ENCODE results near the gene MOXD1.

Gene MOXD1

DNA sequence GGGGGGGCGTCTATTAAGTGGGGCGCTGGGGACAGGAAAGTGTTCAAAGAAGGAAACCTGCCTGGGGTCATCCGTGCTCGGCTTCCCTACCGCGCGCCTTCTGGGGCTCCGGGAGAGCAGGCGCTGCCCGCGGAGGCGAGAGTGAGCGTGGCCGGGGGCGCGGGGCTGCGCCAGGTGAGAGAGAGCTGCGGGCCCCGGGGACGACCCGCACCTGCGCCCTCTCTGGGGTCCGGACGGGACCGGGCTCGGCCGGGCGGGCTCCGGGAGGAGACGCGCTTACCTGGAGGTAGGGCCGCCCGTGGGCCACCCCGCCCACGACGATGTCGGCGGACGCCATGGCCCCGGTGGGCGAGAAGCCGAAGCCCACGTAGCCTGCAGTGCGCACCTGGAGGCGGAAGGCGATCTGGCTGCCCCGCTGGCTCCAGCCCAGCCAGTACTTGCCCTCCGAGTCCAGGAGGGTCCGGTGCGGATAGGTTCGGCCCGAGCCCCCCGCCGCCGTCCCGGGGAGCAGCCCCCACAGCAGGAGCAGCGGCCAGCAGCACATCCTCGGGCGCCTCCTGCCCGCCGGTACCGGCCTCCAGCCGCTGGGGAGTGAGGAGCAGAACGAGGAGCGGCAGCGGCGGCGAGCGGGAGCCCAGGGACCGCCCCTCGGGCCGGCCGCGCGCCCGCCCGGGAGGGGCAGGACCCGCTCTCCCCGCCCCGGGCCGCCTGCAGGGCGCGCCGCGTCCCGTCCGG, at the start of gene MOXD1:
MOXD1 (minus strand) TSS at position 593 of the 735 bp plus-strand sequence; CDS start at position 544, 49 bp downstream.
- DNase-seq (ENCODE audit: low read depth) = no peak

DNA sequence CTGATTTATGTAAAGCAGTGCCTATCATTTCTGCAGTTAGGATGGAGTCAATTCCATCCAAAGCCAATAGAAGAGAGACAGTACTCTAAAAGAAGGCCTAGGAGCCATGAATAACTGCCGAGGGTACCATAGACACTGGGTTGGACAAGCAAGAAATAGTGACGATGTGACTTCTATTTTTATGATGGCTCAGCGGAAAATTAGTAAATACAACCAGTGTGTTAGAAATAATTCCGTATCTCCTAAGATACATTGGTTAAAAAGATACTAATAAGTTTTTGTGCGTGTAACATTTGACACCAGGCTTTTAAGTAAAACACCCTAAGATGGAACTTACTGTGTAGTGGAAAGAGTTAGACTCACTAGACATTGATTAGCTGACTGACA, 45.6 kb upstream of the MOXD1 start:
- DNase-seq (ENCODE audit: low read depth) = no peak

DNA sequence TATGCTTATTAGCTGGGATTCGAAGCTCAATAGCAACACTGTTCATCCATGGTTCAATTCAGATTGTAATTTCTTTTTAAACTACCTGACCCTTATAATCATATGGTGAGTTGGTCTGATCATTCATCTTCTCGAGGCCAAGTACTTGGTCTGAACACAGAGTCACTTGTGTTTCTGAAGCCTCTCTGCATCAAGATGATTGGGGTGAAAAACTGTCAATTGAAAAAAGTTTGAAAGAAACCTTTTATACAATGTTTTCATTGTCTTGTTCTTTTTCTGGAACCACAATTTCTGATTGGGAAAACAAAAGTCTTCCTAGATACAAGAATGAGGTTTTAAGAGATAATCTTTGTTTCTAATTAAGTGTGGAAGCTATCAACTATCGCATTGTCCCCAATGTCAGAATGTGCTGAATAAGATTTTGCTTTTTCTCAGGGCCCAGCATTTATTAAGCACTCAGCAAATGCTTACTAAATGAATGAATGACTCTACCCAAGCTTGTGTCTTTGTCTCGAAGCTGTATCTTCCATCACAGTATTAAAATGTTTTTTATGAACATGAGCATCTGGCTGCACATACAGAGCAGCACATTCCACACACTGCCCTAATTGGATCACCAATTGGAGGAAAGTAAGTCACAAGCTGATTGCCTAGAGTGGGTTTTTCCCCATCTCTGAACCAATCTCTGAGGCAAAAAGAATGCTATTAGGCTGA, 45.0 kb upstream of the MOXD1 start:
- no peak for DNase-seq (ENCODE audit: low read depth)

DNA sequence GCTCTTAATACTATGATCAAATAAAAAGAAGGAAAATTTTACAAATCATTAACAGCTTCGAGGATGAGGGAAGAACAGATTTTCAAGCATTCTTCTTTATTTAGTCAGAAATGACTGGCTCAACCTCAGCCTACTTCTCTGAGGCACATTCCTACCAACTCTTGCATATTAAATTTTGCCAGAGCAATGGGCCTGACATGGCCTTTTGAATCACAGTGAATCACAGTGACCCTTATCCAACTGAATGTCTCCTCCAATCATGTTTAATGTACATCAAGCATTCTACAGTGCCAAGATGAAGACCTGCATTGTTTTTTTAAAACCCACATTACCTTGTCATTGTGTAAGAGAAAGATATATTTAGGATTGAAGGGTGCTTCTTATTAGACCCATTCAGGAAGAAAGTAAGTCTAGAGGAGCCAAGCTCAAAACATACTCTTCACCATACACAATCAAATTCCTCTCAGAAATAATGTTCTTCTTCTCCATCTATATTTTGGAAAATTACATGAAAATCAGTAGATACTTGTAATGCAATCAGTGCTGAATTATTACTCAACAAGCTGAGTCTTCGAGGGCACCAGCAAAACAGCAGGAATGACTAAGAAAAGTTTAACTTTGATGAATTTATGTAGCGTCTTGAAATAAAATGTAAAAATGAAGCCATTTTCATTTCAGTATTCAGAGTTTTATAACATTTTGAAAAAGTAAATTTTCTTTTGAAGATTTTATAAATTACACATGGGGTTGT, 44.1 kb upstream of the MOXD1 start:
- DNase-seq (ENCODE audit: low read depth) = no peak

DNA sequence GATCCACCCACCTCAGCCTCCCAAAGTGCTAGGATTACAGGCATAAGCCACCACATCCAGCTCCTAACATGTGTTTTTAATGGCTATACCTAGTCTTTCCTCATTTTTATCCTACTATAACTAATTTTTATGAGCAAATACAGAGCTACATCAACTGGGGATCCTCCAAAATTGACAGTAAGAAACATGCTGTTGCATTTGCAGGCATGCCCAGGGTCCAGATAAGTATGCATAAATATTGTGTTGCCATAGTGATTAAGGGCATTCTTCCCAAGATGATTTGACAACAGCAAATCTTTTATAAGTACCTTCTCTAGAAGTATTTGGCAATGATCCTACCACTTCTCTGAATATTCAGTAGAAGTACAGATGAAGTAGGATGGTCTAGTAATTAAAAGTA, 41.9 kb upstream of the MOXD1 start:
- DNase-seq (ENCODE audit: low read depth) = no peak

DNA sequence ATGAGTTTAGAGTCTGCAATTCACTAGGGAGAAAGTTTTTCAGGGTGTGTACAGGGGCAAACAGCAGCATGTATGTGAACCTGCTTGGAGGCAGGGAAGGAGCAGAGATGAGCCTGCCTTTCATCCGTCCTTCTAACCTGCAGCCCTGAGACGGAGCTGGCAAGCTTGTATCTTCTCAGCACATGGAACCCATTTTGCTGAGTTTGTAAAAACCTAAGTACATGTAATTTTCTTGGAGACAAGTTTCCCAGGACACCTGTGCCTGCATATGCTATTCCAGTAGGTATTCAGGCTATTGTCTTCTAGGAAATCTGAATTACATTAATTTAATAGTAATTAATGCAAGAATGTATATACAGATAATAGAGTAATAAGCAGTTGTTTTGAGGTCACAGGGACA, 28.8 kb upstream of the MOXD1 start:
- DNase-seq (ENCODE audit: low read depth) = no peak

DNA sequence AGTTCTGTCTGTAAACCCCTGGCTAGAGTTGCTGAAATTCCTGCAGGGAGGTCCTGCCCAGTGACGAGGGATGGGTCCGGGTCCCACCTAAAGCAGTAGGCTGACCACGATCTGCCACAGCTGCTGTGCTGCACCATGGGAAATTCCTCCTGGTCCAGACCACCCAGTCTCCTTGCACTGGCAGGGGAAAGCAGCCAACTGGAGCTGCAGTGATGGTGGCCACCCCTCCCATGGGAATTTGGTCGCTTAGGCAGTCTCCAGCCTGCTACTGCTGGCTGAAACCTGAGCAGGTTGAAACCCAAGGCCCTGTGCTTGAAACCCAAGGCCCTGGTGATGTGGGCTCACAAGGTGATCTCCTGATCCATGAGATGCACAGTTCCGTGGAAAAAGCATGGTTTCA, 23.9 kb upstream of the MOXD1 start:
- no peak for DNase-seq (ENCODE audit: low read depth)

DNA sequence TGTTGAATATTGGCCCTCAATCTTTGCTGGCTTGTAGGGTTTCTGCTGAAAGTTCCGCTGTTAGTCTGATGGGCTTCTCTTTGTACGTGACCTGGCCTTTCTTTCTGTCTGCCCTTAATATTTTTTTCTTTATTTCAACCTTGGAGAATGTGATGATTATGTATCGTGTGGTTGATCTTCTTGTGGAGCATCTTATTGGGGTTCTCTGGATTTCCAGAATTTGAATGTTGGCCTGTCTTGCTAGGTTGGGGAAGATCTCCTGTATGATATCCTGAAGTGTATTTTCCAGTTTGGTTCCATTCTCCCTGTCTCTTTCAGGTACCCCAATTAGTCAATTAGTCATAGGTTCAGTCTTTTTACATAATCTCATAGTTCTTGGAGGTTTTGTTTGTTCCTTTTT, 22.6 kb upstream of the MOXD1 start:
- no peak for DNase-seq (ENCODE audit: low read depth)

DNA sequence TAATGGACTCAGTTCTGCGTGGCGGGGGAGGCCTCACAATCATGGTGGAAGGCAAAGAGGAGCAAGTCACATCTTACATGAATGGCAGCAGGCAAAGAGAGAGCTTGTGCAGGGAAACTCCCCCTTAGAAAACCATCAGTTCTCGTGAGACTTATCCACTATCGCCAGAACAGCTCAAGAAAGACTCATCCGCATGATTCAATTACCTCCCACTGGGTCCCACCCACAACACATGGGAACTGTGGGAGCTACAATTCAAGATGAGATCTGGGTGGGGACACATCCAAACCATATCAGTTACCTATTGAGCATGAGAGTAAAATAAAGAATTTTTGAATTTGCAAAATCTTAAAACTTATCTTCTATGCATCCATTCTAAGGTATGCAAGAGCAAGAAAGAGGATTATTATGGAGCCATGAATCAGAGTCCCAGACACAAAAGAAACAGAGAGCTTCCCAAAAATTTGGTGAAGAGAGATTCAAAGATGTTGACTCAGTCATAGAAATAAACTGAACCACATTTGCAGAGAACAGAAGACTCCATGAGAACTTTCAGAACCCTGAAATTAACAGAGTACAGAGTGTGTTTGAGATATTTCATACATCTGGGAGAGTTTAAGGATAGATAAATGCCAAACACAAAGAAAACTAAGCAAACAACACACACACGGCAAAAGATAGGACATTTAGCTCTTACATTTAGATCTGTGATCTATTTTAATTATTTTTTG, 17.1 kb upstream of the MOXD1 start:
- no peak for DNase-seq (ENCODE audit: low read depth)

DNA sequence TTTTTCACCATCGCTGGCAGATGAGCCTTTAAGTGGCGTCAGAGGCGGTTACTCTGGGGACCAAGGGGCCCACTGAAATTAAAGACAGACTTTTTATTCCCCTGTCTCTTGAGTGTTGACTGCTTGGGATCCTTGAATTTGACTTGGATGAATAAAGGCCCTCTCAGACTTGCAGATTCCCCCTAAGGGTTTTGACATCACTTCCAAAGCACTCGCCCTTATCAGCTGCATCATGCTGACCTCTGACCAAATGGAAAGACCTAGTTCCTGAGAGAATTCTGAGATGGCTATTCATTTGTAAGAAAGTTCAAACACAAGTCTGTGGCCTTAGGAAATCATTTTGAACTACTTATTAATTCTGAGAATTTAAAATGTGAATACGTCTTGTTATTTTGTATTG, 13.5 kb upstream of the MOXD1 start:
- DNase-seq (ENCODE audit: low read depth) = no peak

DNA sequence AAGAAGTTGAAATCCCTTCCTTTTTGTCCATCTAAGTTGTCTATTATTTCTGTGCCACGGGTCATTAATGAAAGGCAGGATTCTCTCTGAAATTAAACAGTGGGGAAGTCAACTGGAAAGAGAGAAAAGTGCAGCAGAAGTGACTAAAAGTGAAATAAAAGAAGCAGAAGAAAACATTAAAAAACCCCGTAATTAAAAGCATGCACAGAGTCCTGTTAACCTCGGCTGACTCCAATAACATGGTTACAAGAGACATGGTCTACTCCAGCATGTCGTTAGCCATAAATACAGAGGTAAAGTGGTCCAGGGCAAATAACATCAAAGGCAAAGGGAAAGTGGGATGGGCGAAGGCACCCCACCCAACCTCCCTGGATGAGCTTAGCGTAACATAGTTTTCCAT, 13.0 kb upstream of the MOXD1 start:
- no peak for DNase-seq (ENCODE audit: low read depth)

DNA sequence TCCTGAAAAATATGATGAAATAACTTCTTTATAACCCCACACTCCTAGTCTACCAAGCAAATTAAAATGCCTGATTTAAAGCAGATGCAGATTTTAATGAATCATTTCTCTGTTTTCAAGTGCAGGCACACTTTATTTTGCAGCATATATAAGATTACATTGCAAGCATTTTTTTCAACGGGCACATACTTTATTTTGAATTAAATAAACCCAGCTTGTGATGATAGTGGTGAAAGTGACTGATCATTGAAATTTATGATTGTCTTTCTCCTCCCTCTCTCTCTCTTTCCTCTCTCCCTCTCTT, 12.2 kb upstream of the MOXD1 start:
- no peak for DNase-seq (ENCODE audit: low read depth)

DNA sequence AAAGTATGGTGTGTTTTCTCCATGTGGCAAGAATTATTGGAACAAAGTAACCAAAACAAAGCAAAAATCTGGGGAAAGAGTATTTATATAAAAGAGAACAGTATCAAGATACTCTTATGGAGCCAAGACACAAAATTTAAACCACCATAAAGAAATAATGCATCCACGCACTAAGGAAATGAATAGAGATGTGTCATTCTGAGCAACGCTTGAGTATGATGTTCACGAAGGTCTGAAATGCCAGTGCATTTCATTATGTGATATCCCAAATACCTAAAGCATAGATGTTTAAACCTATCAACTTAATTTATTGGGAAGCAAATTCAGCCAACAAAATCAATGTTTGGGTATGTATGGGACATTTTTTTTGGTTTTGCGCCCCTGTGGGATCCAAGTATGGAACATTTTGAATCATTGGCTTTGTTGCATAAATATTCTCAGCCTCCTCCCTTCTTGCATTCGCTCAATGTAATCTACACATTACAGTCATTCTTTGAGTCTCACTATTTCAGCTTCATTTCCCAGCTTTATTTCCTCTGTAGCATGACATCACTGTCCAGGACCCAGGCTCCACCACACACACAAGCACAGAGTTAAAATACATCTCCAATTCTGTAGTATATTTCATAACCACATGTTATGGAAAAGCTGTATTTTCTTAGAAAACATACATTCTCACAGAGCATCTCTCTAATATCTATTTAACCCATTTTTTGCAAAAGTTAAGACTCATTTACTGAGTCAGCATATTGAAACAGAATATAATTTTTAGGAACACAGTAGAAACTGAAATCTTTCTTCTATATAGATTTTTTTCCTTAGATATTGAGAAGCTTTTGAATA, 11.6 kb upstream of the MOXD1 start:
- DNase-seq (ENCODE audit: low read depth) = no peak

DNA sequence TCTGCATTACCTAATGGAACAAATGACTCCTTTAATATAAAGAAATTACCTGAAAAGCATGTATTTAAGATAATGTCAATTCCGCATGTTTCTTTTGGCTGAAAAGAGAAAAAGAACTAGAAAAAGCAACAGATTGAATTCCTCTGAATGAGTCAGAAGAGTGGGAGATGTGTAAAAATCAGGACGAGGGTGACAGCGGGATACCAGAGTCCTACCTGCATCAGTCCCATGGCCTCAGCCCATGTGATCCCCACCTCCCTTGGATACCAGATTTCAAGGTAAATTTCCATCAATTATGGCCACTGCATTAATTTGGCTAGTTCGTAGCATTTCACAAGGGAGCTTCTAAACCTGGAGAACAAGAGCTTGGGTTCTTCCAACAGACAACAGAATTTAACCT, 10.0 kb upstream of the MOXD1 start:
- DNase-seq (ENCODE audit: low read depth) = no peak

DNA sequence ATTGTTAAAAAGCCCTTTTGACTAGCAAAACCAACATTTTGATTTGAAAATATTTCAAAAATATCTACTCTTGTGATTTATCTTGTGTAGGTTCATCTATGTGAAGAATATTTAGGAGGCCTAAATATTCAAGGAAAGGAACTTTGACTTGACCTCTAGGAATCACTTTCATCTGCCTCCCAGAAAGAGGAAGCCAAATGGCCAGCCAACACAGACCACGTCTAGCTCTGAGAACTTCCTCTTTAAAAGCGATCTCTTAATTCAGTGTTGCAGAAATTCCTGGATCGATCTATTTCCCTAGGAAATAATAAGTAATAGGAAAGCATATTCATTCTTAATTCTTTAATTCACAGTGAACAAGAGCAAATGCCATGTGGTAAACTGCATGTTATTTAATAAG, 9.6 kb upstream of the MOXD1 start:
- DNase-seq (ENCODE audit: low read depth) = no peak

DNA sequence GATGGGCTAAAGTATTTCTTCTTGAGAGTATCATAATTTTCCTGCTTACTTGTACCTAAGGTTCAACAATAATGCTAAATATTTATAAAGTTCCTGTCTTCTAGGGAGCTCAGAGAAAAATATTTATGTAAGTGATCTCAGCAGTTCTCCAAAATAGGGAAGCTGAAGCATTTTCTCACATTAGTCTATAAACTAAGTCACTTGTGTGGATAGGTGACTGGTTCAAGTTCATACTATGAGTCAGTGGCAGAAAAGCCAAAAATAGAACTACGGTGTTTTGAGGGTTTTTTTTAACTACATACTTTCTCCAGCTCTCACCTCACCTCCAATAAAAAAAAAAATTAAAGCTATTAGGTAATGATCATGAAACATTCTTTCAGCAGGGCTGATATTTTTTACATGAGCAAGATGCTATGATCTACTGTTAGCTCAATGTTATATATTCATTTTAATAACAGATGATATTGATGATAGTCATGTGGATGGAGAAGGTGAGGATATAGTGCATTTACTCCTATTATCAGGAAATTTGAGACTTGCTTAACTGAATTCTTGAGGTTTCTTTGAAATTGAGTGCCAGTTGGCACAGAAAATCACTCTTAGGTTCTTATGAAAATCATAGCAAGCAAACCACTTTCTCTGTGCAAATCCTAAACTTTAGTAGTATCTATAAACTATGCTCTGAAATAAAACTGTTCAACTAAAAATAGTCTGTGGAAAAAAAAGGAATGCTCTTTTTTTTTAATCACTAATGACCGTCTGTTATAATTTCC, 4.1 kb upstream of the MOXD1 start:
- no peak for DNase-seq (ENCODE audit: low read depth)

DNA sequence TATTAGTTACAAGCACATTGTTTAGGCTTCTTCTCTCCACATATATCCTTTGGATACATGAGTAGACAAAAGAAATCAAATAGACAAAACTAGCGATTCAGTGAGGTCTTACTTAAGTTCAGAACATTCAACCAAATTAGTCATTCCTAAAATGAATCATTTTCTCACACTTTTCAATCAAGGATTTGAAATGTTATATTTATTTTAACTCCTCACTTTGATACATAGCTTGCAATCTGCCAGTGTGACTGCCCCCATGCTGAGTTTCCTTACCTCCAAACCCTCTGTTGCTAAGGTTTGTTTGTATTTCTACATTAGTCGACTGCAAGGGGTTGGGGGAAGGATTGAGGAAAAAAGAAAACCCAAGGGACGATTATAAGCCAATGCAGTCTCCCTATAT, 3.5 kb upstream of the MOXD1 start:
- no peak for DNase-seq (ENCODE audit: low read depth)

DNA sequence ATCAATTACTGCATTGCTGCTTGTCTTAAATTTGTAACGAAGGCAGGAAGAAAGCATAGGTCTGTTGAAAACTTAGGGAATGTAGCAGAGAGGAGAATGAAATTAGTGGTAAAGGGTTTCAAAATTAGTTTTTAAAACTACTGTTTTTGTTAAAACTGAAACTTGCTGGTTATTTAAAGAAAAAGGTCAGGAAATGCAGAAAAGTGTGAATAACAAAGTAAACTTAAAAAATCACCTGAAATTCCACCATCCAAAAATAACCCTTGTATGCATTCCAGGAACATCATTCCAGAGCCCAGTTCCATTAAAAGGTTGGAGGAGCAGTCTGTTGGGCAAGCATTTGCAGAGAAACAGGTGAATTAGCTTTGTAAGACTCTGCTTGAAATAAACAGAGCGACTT, 3.1 kb upstream of the MOXD1 start:
- DNase-seq (ENCODE audit: low read depth) = no peak

DNA sequence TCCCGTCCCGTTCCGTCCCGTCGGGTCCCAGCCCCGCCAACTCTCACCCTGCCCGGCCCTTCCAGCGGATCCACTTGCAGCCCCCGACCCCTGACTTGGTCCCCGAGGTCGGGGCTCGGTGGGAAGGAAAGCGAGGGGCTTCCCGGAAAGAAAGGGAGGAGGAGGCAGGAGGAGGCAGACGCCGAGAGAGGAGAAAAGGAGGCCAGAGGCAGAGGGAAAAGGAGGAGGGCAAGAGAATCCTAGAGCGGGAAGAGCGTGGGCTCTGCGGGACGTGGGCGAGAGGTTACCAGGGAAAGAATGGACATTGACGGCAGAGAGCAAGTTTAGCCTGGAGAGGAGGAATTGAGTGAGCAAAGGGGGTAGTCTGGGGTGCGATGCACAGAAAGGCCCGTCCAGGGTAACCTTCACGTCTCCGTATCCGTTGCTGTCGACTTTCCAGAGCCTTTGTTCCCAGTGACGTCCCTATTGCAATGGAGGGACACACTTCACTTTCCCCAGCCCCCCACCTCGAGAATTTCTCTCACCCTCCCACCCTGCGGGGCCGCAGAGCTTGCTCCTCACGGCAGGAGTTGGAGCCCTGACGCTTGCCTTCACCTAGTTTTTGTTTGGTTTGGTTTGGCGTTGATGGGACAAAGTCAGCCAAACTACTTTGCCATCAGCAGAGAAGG, 477 bp upstream of the MOXD1 start:
- DNase-seq (ENCODE audit: low read depth) = no peak

DNA sequence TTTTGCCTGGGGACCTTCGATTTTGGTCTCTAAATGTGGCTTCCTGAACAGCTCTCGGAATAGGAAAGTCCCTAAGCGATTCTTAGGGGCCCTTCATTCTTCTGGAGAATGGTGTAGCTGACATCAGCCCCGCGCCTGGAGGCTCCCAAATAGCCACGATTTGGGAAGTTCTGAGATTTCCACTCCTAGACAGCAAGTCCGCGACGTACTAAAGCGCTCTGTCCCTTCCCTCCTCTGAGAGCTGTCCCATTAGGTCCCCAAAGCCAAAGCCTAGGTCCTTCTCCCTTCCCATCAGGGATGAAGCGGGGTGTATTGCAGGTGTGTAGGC, 756 bp downstream of the MOXD1 start:
- DNase-seq (ENCODE audit: low read depth) = no peak
